H9 (cell line): ENCODE results near the gene RASSF3. TPM values are rescaled to one million over a fixed set of nuclear protein-coding genes. Genes with fewer than 3 reads are reported as not detected.

Source experiments
- DNase-seq: peaks from one replicate; pipeline ENCODE4 v3.0.0-alpha.2; 2017
- H2AFZ ChIP-seq: one replicate; pipeline ENCODE4 v1.6.1; 2013; ENCODE audit warnings: mild to moderate bottlenecking, low read length, control low read depth, moderate library complexity
- H2AK5ac ChIP-seq: 2 replicates; pipeline ENCODE4 v1.6.1; 2013; ENCODE audit warnings: low read length, control low read depth, mixed read lengths; ENCODE audit not compliant: insufficient read length
- H2BK120ac ChIP-seq: one replicate; pipeline ENCODE4 v1.6.1; 2013; ENCODE audit warnings: low read depth, mild to moderate bottlenecking, low read length, control low read depth, inconsistent platforms; ENCODE audit not compliant: poor library complexity, severe bottlenecking
- H2BK12ac ChIP-seq: 2 replicates; pipeline ENCODE4 v1.6.1; 2013; ENCODE audit warnings: low read length, control low read depth, mixed read lengths, low read depth; ENCODE audit not compliant: insufficient read length
- H2BK15ac ChIP-seq: 2 replicates; pipeline ENCODE4 v1.6.1; 2013; ENCODE audit warnings: low read depth, low read length, control low read depth
- H2BK20ac ChIP-seq: one replicate; pipeline ENCODE4 v1.6.1; 2013; ENCODE audit warnings: low read depth, mild to moderate bottlenecking, low read length, control low read depth, inconsistent platforms; ENCODE audit not compliant: poor library complexity, severe bottlenecking
- H2BK5ac ChIP-seq: 2 replicates; pipeline ENCODE4 v1.6.1; 2013; ENCODE audit warnings: low read length, control low read depth, mixed read lengths; ENCODE audit not compliant: insufficient read length
- H3K14ac ChIP-seq: 2 replicates; pipeline ENCODE4 v1.6.1; 2013; ENCODE audit warnings: low read length, control low read depth; ENCODE audit not compliant: insufficient read depth
- H3K18ac ChIP-seq: 2 replicates; pipeline ENCODE4 v1.6.1; 2013; ENCODE audit warnings: low read depth, mild to moderate bottlenecking, mixed read lengths, low read length, control low read depth; ENCODE audit not compliant: insufficient read length
- H3K23ac ChIP-seq: 2 replicates; pipeline ENCODE4 v1.6.1; 2013; ENCODE audit warnings: low read length, control low read depth, mixed read lengths, low read depth; ENCODE audit not compliant: insufficient read length
- H3K23me2 ChIP-seq: 2 replicates; pipeline ENCODE4 v1.6.1; 2013; ENCODE audit warnings: low read depth, mild to moderate bottlenecking, mixed read lengths, low read length, control low read depth; ENCODE audit not compliant: insufficient read length, poor library complexity, severe bottlenecking
- H3K27ac ChIP-seq: 2 replicates; pipeline ENCODE4 v1.5.1; 2013; ENCODE audit warnings: low read length, control low read depth, mixed read lengths, low read depth; ENCODE audit not compliant: insufficient read length
- H3K27me3 ChIP-seq: 2 replicates; pipeline ENCODE4 v1.6.1; 2013; ENCODE audit warnings: low read length, control low read depth, inconsistent platforms; ENCODE audit not compliant: insufficient read depth
- H3K4ac ChIP-seq: 2 replicates; pipeline ENCODE4 v1.6.1; 2013; ENCODE audit warnings: low read depth, mild to moderate bottlenecking, control low read depth, inconsistent platforms, low read length, moderate library complexity
- H3K4me1 ChIP-seq: 2 replicates; pipeline ENCODE4 v1.6.1; 2013; ENCODE audit warnings: low read length, control low read depth, inconsistent platforms; ENCODE audit not compliant: insufficient read depth
- H3K4me2 ChIP-seq: 2 replicates; pipeline ENCODE4 v1.6.1; 2013; ENCODE audit warnings: low read length, control low read depth, mixed read lengths; ENCODE audit not compliant: insufficient read length, insufficient read depth
- H3K56ac ChIP-seq: 2 replicates; pipeline ENCODE4 v1.6.1; 2013; ENCODE audit warnings: low read depth, mild to moderate bottlenecking, mixed read lengths, low read length, control low read depth; ENCODE audit not compliant: insufficient read length
- H3K79me1 ChIP-seq: 2 replicates; pipeline ENCODE4 v1.6.1; 2013; ENCODE audit warnings: low read depth, mild to moderate bottlenecking, moderate library complexity, low read length, control low read depth, inconsistent platforms; ENCODE audit not compliant: insufficient read depth, poor library complexity, severe bottlenecking
- H3K79me2 ChIP-seq: 2 replicates; pipeline ENCODE4 v1.6.1; 2013; ENCODE audit warnings: low read length, control low read depth, inconsistent platforms; ENCODE audit not compliant: insufficient read depth
- H3K9ac ChIP-seq: 2 replicates; pipeline ENCODE4 v1.6.1; 2013; ENCODE audit warnings: low read length, control low read depth, mixed read lengths; ENCODE audit not compliant: insufficient read length; ENCODE audit errors: extremely low read depth
- H3K9me3 ChIP-seq: one replicate; pipeline ENCODE4 v1.6.1; 2013; ENCODE audit warnings: low read depth, low read length, inconsistent platforms; ENCODE audit not compliant: control insufficient read depth
- H3T11ph ChIP-seq: one replicate; pipeline ENCODE4 v1.6.1; 2013; ENCODE audit warnings: mild to moderate bottlenecking, low read length, control low read depth, inconsistent platforms
- H4K20me1 ChIP-seq: one replicate; pipeline ENCODE4 v1.6.1; 2013; ENCODE audit not compliant: control insufficient read depth, insufficient read length, insufficient read depth
- H4K5ac ChIP-seq: 2 replicates; pipeline ENCODE4 v1.6.1; 2013; ENCODE audit warnings: low read depth, mild to moderate bottlenecking, mixed read lengths, low read length, control low read depth; ENCODE audit not compliant: insufficient read length
- H4K8ac ChIP-seq: replicated peaks from 2 replicates; pipeline ENCODE4 v1.6.1; 2013; ENCODE audit warnings: low read length, control low read depth, mixed read lengths, low read depth; ENCODE audit not compliant: insufficient read length
- H4K91ac ChIP-seq: 2 replicates; pipeline ENCODE4 v1.6.1; 2013; ENCODE audit warnings: low read depth, mild to moderate bottlenecking, moderate library complexity, mixed read lengths, low read length, control low read depth; ENCODE audit not compliant: insufficient read length
- H3K27ac Mint-ChIP-seq, 3 experiments: 2 replicates in 2 of 3; 3 replicates in 1 of 3; pipeline ENCODE4 v1.8.0; 2020 to 2021; ENCODE audit warnings: mixed read lengths in 3 of 3, mild to moderate bottlenecking in 1 of 3, moderate library complexity in 1 of 3
- H3K27me3 Mint-ChIP-seq: 2 replicates; pipeline ENCODE4 v1.8.0; 2021; ENCODE audit warnings: low read depth, mild to moderate bottlenecking, moderate library complexity, mixed read lengths
- H3K36me3 Mint-ChIP-seq, 3 experiments: 2 replicates in 2 of 3; 3 replicates in 1 of 3; pipeline ENCODE4 v1.8.0; 2020 to 2021; ENCODE audit warnings: low read depth in 3 of 3, mixed read lengths in 3 of 3; ENCODE audit not compliant: insufficient read depth in 1 of 3
- H3K4me1 Mint-ChIP-seq, 2 experiments: 2 replicates each; pipeline ENCODE4 v1.8.0; 2020; ENCODE audit warnings: mixed read lengths in 2 of 2
- H3K4me3 Mint-ChIP-seq, 2 experiments: 2 replicates in 1 of 2; 3 replicates in 1 of 2; pipeline ENCODE4 v1.8.0; 2020 to 2021; ENCODE audit warnings: mild to moderate bottlenecking in 2 of 2, mixed read lengths in 2 of 2, moderate library complexity in 1 of 2
- H3K9me3 Mint-ChIP-seq, 2 experiments: 2 replicates in 1 of 2; 3 replicates in 1 of 2; pipeline ENCODE4 v1.8.0; 2020; ENCODE audit warnings: mild to moderate bottlenecking in 2 of 2, mixed read lengths in 2 of 2, moderate library complexity in 1 of 2
- WGBS: extraction: QIAGEN DNeasy Blood & Tissue Kit; methylation state at CpG from one replicate; pipeline ENCODE4 v1.1.7; 2013; ENCODE audit warnings: missing lambda C conversion rate, low lambda C conversion rate, mixed read lengths; ENCODE audit not compliant: insufficient read length; ENCODE audit errors: extremely low coverage; 5-methylcytosine and 5-hydroxymethylcytosine counted together
- total RNA-seq: library from RNA; stranded (reverse); gene quantifications from 2 replicates; pipeline ENCODE4 v1.2.1, GENCODE V29; 2021
- TF ChIP-seq, protein P1 (sequence below): fragments of 200-600 bp; sonication (generic); conservative IDR thresholded peaks from 3 replicates; pipeline ENCODE4 v1.8.0; 2021; ENCODE audit warnings: antibody characterized with exemption, mild to moderate bottlenecking

Gene RASSF3
- total RNA-seq, 1 experiment from 2014 or later, result 45.1 TPM

DNA sequence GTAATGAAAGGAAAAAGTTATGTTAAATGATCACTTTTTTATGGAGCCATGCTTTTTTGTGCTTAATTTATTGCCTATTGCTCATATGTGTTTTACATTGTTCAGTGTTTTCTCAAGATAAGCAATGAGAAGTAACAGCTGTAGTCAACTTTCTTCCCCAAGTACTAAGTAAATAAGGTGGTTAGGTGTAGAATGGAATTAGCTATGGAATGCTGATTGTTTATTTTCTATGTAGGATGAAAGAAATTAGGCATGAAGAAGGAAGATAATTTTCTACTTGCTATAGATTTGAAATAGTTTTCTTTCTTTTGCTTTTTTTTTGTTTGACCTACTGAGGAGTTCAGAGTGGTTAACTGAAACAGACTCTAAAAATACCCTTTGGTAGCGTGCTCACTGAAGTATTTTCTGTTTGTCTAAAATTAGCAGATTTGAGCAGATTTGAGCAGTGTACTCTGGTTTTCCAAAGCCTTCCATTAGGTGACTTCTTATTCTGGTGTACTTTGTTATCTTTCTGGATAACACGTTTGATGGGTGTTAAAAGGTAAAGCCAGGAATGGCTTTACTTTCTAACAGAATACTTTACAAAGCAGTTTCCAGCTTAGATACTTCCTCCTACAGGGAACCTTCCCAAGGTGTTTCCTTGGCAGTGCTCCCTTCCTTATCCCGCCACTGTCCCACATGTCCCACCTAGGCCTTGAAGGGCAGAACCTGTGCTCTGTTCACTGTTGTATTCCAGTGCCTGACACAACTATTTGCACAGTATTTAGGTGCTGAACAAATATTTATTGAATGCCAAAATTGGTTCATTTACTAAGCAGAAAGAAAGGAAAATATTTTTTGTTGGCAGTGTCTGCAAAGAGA, 56.0 kb downstream of the RASSF3 start:
- Histone ChIP-seq H3K14ac (no peak overlapping the region), H3T11ph (no peak overlapping the region), H4K20me1 (no peaks in the 10 kb centered on the region), H2BK20ac (no peak overlapping the region), H3K9me3 (no peaks in the 10 kb centered on the region), H2AFZ (no peak overlapping the region), H2BK120ac (no peak overlapping the region), H3K56ac (no peak overlapping the region), H3K27me3 (no peaks in the 10 kb centered on the region), H2BK5ac (no peak overlapping the region), H3K79me2 (peaks cover 10% of the 10 kb centered on the region; the same call in 1 of the 2 replicates), H3K18ac (no peak overlapping the region), H3K4me2 (no peak overlapping the region), H3K4me1 (peaks cover 13% of the 10 kb centered on the region; the same call in 1 of the 2 replicates), H3K4ac (no peak overlapping the region), H3K79me1 (peaks cover 3% of the 10 kb centered on the region), H3K23me2 (no peaks in the 10 kb centered on the region), H3K9ac (no peak overlapping the region), H2BK12ac (no peak overlapping the region), H3K27ac (no peak overlapping the region), H2AK5ac (no peak overlapping the region), H4K5ac (no peak overlapping the region), H2BK15ac (no peak overlapping the region), H4K91ac (no peak overlapping the region), H3K23ac (no peak overlapping the region), H4K8ac (no peak overlapping the region)
- DNase-seq, result no peak
- TF ChIP-seq, protein P1, sequence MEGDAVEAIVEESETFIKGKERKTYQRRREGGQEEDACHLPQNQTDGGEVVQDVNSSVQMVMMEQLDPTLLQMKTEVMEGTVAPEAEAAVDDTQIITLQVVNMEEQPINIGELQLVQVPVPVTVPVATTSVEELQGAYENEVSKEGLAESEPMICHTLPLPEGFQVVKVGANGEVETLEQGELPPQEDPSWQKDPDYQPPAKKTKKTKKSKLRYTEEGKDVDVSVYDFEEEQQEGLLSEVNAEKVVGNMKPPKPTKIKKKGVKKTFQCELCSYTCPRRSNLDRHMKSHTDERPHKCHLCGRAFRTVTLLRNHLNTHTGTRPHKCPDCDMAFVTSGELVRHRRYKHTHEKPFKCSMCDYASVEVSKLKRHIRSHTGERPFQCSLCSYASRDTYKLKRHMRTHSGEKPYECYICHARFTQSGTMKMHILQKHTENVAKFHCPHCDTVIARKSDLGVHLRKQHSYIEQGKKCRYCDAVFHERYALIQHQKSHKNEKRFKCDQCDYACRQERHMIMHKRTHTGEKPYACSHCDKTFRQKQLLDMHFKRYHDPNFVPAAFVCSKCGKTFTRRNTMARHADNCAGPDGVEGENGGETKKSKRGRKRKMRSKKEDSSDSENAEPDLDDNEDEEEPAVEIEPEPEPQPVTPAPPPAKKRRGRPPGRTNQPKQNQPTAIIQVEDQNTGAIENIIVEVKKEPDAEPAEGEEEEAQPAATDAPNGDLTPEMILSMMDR, result no peak
- Mint-ChIP-seq H3K36me3 (no peaks in the 10 kb centered on the region), H3K27me3 (no peaks in the 10 kb centered on the region), H3K9me3 (no peaks in the 10 kb centered on the region), H3K4me3 (no peak overlapping the region), H3K4me1 (peaks cover 59 to 65% of the 10 kb centered on the region in 2 experiments), H3K27ac (0 out of 7 replicates have a peak overlapping the region, but pooled peaks of 1 of the 3 experiments have one; percentile 22)
- no CpG with 5 or more reads among the region's 3 CpGs for WGBS
